ENCODE measurements around the gene ZFYVE28.

Gene ZFYVE28

DNA sequence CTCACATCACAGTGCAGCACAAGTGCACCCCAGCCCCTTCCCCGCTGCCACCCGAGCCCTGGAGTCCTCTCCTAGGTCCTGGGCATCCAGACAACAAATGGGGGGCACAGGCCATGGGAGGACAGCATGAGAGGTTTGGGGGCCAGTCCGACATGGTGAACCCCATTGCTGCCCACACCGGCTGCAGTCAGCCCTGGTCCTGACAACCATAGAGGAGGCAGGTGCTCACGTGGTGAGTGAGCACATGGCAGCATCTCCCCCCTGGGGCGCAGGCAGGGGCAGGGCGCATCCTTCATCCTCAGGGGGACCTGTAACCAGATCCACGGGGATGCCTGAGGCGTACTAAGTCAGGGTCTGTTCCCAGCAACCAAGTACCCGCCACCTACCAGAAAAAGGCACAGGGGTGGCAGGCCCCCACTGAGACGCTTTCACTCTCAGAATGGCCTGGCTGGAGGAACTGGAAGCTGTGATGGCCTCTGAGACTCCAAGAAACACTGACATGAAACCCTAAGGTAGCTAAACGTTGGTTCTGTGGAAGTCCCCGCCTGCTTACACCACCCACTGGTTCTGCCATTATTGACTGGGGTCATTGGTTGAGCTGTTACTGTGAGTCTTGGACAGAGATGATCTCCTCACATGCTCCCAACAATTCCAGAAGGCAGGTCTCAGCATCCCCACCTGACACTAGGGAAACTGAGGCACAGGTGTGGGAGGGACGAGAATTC lies 6.5 kb downstream of the ZFYVE28 start:
- DNase-seq, result no peak

DNA sequence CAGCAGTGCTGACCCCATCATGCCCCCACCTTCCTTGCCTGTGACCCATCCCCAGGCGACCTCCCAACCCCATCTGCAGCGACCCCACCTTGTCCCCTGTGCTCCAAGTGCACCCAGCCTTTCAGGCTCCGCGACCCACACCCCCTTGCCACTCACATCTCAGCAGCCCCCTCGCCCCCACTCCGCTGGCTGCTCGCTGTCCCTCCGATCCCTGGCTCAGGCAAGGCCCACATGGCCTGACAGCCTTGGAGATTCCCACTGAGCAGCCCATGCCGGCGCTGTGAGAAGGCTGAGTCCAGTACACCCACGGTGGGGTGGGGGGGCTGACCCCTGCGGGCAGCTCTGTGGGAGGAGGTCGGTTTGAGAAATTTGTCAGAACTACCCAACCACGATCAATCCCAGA lies 9.1 kb downstream of the ZFYVE28 start:
- DNase-seq, result no peak

DNA sequence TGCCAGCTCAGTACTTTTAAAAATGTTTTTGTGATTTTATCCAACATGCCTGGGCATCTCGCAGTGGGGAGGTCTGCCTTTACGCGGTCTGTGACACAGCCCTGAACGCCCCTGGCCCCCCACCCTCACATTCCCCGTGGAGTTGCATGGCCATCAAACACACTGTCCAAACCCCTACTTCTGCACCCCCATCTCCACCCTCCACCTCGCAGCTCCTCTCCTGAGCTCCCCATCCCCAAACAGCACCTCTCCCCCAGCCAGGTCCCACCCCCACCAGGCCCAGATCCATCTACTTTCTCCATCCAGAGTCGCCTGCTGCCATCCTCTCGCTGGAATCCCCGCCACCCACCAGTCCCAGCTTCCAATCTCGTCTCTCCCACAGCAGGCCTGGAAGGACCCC lies 9.5 kb downstream of the ZFYVE28 start:
- DNase-seq, result no peak

DNA sequence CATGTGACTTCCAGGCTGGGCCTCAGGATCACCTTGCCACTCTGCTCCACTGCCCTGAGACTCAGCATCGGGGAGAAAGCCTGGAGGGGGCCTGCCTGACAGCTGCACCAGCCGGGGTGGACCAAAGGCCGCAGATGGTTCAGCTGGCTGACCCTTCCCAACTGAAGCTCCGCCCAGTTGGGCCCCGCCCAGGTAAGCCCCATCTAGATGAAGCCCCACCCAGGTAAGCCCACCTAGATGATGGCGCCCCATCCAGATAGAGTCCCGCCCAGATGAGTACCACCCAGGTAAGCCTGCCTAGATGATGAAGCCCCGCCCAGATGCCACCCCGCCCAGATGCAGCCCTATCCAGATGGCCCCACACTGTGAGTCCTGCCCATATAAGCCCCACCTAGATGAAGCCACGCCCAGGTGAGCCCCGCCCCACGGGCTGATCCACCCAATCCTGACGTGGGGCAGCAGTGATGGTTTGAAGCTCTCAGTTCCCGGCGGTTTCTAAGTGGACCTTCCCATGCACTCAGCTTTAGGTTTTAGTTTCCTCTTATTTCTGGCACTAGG lies 10.0 kb downstream of the ZFYVE28 start:
- peak in 1 of 2 experiments; percentile 44 for DNase-seq

DNA sequence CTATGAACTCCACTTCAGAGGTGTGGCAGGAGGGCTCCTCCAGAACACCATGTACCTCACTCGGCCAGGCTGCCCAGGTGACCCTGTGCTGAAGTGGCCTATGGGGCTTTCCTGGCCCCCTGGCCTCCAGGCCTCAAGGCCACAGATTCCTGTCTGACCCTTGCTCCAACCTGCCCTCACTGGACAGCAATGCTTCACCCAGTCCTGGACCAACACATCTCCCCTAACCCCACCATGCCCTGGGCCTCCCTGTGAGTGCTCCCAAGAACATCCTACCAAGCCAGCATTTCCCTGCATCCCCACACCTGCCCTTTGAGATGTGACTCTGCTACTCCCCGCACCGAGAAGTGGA lies 10.5 kb downstream of the ZFYVE28 start:
- no peak for DNase-seq

DNA sequence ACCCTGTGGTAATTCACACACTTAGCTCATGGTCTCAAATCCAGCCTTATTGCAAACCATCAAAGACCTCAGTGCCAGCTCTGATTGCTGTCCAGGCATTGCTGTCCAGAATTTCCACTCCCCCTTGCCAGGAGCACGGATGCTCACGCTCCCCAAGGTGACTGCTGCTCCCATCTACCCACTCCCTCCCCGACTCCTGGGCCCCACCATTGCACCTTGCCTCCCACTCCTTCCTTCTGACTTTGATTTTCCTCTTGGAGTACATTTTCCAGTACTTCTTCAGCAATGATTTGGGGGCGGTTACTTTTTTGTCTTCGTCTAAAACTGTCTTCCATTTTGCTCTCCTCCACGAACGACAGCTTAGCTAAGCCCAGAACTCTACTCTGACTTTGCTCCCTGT lies 11.5 kb downstream of the ZFYVE28 start:
- no peak for DNase-seq

DNA sequence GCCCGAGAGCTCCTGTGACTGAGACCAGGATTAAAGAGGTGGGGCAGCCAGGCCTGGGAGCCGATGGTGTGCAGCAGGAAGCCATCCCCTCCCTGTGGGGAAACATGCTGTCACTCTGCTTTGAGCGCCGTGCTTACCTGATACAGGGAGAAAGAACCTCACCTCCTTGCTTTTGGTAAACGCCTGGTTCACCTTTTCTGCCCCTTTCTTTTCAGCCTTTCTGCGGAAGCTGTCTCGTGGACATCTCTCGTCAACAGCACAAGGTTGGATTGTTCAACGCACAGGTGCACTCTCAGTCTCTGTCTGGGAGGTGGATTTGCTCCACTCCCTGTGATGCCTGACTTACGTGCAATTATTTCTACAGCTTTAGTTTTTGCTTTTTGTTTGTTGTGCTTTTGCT lies 12.0 kb downstream of the ZFYVE28 start:
- no peak for DNase-seq

DNA sequence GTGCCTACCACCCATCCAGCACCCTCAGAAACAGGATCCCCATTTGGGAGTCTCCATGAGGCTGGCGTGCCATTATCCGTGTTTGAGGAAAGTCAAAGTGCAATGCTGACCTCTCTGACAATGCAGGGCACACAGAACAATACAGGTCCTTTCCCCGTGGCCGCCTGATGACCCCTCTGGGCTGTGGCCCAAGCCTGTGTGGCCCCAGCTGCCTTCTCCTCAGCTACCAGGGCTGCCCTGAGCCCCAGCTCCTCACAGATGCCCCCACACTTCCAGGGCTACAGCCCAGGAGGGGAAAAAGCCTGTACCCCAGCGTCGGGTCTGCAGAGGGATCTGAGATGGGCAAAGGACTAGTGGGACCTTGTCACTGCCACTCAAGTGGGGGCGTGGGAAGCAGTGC lies 15.5 kb downstream of the ZFYVE28 start:
- DNase-seq, result no peak

DNA sequence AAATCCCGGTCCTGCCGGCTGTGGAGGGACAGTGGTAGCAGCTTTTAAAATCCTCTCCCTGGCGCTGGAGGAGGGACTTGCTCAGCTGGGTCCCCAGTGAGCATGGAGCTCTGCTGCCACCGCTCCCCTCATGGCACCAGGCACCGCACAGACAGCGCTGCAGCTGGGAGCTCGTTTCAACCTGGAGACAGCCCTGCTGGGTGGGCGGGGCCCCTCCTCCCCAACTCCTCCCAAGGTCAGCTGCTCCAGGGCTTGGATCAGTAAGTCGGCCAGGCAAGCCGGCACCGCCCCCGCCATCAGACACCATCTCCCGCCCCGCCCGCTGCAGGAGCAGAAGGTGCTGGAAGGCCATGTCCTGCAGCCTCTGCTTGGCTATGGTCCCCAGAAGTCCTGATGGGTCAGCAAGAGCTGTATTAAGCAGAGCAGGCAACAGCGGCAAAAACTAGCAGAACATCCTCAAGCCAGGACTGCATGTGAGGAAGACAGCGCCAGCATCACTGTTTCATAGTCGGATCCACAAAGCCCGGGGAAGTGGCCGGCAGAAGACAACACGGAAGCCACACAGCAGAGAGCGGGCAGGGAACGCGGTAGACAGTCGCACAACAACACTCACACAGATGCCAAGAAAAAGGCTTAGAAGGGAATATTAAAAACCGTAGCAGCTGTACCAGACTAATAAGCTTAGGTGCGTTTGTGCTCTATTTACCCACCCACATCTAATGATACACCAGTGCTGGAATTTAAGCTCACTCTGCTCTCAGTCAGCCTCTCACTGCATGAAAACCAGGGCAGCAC lies 16.2 kb downstream of the ZFYVE28 start:
- peak; percentile 74 to 91 for DNase-seq

DNA sequence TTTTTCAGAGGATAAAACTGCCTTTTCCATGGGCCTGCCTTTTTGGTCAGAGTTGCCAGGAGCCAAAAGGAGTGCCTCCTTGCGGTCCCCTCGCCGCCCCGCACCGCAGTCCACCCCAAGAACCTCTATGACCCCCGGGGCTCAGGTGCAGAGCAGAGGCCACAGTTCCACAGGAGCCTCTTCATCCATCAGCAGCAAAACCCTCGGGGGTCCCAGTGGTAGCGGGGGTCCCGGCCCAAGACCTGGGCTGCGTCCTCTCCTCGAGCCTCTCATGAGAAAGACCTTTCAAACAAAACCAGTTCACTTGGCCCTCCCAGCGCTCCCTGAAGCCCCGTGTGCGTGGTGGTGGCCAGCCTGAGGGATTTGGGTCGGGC lies 16.8 kb downstream of the ZFYVE28 start:
- no peak for DNase-seq

DNA sequence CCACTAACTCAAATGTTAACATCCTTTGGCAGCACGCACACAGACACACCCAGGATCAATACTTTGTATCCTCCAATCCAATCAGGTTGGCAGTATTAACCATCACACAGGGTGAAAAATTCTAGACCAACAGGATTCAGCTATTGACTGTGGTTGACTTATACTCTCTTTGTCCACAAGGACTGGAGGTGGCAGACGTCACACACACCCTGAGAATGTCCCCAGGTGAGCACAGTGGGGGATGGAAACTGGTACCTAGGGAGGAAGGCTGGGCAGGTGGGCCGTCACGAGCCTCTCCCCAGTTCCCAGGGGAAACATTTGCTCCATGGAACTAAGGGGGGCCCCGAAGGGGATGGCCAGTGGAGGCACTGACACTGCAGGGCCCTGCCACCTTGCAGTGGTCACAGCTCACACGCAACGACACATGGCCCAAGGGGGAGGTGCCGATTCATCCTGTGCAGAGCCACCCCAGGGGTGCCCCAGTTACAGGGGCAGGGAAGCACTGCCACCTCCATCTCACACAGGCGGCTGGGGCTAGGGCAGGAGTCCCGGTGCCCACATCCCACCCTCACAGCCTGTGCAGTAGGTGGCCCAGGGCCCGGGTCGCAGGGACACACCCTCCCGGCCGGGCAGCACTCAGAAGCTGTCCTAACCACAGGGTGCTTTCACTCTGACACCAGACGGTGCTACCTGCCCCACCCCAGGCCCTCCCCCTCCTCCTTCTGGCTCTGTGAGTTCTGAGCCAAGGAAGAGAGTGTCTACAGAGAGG lies 17.4 kb downstream of the ZFYVE28 start:
- DNase-seq, result no peak

DNA sequence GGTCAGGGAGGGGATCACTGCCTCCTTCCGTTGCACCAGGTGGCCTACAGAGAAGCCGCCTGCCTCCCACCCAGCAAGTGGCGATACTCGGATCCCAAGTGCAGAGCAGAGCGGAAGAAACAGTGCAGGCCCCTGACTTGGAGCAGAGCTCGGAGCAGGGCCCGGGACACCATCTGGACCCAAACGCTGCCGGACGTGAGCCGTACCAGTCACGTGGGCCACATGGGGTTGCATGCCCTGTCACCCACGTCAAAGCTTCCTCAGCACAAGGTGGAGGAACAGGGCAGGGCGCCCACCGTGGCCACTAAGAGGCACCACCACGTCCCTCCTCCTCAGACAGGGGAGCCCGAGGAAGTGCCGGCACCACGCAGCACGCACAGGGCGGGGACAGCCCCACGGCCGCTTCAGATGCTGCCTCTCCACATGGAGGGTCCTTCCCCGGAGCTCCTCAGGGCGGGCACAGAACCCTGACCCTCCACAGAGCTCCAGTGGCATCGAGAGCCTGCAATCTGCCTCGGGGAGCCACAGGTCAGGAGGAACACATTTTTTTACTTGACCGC lies 18.7 kb downstream of the ZFYVE28 start:
- no peak for DNase-seq

DNA sequence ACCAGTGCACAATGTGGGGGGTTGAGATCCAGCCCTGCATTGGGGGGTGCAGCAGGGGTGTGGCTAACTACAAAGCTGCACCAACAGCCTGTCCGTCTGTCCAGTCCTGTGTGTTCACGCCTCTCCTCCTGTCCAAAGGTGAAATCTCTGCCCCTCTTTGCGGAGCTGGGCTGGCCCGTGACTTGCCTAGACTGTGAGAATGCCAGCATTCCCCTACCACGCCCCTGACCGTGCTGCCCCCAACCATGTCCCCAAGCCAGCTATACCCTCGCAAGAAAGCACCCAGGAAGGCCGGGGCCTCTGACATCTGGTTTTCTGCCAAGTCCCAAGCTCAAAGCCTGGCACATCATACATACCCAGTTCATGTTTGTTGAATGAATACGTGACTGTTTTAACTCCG lies 19.2 kb downstream of the ZFYVE28 start:
- no peak for DNase-seq

DNA sequence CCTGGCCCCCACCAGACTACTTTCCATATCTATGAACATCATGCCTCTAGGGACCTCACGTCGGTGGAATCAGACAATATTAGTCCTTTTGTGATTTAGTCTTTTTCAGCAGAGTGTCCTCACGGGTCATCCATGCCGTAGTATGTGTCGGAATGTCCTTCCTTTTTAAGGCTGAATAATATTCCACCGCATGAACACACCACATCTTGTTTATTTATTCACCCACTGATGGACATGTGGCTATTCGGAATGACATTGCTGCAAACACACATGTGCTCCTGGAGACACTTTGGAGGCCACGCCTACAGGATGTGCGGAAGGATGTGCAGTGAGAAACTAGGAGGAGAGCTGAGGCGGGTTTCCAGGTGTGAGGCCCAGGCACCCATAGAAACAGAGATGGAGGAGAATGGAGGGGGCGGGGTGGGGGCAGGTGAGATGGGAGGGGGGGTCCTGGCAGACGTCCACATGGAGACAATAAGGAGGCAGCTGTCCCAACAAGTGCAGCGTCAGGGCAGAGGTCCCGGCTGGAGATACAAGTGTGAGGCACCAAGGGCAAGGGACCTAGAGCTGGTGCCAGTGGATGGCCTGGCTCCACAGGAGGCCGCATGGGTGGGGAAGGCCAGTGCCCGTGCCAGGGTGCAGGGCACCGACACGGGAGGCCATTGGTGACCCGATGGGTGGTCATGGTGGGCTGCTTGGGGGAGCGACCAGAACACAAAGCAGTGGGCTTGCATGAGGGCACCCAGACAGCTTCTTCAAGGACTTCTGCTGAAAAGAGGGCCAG lies 20.7 kb downstream of the ZFYVE28 start:
- DNase-seq, result no peak

DNA sequence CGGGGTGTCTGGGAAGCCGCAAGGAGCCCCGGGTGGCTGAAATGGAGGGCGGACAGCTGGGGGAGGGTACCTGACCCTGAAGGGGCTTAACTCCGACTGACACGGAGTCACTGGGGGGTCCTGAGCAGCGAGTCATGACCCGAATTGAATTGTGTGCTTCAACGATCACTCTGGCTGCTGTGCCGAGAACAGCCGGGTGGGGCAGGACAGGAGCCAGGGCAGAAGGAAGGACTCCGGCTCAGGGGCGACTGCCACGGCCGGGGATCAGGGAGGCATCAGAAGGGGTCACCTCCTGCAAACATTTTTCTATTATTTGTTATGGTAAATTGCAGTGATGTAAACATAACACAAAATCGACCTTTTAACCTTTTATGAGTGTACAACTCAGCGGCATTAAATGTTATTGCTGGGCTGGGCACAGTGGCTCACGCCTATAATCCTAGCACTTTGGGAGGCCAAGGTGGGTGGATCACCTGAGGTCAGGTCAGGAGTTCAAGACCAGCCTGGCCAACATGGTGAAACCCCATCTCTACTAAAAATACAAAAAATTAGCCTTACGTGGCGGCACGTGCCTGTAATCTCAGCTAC lies 21.6 kb downstream of the ZFYVE28 start:
- DNase-seq, result no peak

DNA sequence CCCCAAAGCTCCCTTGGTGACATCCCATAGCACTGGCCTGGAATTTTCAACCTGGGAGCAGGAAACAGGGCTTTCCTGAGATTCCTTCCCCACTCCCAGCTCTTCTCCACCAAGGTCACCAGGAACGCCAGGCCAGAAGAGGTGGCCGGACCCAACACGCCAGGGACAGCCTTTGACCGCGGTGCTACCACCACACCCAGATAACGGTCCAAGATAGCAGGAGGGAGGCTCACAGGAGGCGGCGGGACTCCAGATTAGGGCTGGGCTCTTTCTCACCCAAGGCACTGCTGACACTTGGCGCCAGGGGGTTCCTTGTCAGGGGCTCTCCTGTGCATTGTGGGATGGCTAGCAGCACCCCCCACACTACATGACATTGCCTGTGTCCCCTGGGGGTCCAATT lies 22.9 kb downstream of the ZFYVE28 start:
- no peak for DNase-seq

DNA sequence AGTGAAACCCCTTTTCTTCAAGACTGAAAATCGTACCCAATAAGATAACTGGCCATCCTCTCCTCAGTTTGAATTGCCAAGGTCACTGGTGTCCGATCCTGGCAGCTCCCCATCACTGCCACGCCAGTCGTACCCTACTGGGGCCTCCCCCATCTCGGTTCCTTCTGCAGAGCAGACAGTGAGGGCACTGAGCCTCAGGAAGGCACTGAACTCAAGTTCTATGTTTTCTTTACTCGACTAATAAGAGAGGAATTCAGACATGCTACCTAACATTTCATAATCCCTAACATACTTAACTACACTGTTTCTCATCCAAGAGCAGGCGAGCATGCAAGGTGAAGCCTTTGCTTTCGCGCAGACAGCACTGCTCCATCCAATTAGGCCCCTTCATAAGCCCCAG lies 23.4 kb downstream of the ZFYVE28 start:
- no peak for DNase-seq

DNA sequence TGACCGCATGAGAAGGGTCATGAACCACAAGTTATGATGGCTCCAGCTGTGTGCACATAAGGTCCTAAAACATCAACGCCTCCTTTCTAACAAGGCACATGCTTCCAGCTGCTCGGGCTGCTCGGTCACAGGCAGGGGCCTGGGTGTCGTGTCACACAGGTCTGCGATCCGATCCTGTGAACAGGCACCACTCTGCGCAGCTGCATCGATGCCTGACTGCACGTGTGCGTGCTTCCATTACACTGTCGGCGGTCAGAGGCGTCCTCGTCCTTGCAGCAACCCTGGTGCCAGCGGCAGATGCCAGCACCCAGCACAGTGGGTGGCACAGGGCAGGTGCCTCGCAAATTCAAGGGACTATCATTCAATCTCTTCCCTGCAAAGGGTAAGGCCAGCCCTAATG lies 23.9 kb downstream of the ZFYVE28 start:
- no peak for DNase-seq

DNA sequence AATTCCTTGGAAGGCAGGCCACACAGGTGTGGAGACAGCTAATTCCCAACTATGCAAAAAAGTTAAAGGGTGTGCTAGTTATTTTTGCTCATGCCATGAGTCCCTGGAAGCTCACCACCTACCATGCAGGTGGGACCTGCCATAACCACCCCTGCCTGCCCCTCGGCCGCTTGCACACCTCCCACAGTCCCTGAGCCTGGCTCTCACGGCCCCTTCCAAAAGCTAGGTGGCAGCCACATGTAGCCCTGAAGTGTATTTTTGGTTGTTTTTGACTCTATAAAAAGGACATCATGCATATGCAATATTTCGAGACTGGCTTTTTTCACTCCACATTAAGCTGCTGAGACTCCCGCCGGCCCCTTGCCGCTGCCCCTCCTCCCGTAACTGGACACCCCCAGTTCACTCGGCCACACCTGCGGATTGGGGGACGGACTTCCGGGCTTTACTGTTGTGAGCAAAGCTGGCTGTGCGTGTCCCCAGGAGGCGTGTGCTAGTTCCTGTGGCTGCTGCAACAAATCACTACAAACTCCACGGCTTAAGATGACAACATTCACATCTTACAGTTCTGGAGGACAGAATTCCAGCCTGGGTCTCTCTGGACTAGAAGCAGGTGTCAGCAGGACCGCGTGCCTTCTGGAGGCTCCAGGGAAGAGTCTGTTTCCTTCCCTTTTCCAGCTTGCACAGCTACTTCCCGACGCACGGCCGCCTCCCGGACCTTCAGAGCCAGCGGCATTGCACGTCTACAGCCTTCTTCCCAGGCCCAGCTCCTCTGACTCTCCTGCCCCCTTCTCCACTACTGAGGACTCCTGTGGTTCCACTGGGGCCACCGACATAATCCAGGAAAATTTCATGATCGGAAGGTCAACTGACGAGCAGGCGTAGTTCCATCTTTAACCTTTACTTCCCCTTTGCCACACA lies 24.8 kb downstream of the ZFYVE28 start:
- peak in 1 of 2 experiments; percentile 55 for DNase-seq

DNA sequence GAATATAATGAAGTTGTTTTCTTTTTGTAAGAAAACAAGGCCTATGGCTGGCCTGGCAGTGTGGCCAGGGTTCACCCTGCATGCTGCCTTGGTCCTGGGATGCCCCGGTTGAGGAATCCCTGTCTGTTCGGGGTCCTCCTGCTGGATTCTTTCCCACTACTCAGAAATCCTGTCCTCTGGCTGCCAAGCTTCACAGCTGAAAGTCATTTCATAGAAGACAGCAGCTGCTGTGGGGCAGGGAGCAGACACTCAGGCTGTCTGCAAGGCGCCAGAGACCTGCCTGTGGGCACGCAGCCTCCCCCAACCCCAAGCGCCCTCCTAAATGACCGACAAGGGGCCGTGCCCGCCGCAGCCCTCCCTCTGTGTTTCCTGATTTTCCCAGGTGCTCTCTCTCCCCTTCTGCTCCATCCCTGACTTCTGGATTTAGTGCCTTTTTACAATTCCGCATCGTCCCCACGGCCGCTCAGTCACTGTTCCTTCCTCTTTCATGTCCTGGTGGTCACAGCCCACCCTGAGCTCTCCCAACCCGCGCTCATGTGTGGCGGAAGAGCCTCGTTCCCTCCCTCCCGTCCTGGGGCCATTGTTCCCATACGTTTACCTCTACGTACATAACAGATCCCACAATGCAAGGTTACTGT lies 27.5 kb downstream of the ZFYVE28 start:
- no peak for DNase-seq
